ENCODE results near the gene ELMO2.

DNA sequence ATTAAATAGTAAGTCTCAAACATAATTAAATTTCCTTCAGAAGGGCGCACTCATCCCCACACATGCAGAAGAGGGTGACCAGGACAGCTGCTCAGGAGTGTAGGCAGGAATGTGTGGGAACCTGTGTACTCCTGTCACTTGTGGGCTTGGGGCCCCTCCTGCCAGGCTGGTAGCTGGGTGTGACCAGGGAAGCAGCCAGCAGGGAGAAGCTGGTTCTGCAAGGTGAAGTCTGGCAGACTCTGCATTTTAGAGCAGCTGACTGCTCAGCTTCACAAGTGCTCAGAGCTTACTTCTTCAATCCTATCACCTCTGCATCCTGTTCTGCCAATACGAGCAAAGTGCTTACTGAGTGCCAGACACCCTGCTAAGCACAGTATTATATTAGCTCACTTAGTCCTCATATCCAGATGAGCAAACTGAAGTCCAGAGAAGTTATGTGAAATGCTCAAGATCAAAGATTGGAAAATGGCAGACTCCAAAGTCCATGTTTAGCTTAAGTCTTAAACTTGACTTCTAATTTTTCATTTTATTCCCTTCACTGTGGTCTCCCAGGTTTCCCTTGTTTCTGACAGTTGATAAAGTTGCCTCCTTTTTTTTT, 27.9 kb downstream of the ELMO2 start:
- TF ChIP-seq CREB5 (CRISPR knock-in tag; IDR thresholded peaks at IDR 0.05; ENCODE audit: low read depth) (no peak), BACH2 (CRISPR knock-in tag; IDR thresholded peaks at IDR 0.05; ENCODE audit: borderline replicate concordance) (no peak), OSR1 (CRISPR knock-in tag; IDR thresholded peaks at IDR 0.05) (no peak), ZFP3 (CRISPR knock-in tag; IDR thresholded peaks at IDR 0.05) (no peak), SNAI2 (CRISPR knock-in tag; IDR thresholded peaks at IDR 0.05) (no peak), ESRRG (CRISPR knock-in tag; IDR thresholded peaks at IDR 0.05) (no peak), ZFP30 (CRISPR knock-in tag; IDR thresholded peaks at IDR 0.05) (no peak)
- TF ChIP-seq, protein P1, sequence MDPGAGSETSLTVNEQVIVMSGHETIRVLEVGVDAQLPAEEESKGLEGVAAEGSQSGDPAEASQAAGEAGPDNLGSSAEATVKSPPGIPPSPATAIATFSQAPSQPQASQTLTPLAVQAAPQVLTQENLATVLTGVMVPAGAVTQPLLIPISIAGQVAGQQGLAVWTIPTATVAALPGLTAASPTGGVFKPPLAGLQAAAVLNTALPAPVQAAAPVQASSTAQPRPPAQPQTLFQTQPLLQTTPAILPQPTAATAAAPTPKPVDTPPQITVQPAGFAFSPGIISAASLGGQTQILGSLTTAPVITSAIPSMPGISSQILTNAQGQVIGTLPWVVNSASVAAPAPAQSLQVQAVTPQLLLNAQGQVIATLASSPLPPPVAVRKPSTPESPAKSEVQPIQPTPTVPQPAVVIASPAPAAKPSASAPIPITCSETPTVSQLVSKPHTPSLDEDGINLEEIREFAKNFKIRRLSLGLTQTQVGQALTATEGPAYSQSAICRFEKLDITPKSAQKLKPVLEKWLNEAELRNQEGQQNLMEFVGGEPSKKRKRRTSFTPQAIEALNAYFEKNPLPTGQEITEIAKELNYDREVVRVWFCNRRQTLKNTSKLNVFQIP (CRISPR knock-in tag; IDR thresholded peaks at IDR 0.05; ENCODE audit: borderline replicate concordance, low read depth): no peak
- TF ChIP-seq, protein P2, sequence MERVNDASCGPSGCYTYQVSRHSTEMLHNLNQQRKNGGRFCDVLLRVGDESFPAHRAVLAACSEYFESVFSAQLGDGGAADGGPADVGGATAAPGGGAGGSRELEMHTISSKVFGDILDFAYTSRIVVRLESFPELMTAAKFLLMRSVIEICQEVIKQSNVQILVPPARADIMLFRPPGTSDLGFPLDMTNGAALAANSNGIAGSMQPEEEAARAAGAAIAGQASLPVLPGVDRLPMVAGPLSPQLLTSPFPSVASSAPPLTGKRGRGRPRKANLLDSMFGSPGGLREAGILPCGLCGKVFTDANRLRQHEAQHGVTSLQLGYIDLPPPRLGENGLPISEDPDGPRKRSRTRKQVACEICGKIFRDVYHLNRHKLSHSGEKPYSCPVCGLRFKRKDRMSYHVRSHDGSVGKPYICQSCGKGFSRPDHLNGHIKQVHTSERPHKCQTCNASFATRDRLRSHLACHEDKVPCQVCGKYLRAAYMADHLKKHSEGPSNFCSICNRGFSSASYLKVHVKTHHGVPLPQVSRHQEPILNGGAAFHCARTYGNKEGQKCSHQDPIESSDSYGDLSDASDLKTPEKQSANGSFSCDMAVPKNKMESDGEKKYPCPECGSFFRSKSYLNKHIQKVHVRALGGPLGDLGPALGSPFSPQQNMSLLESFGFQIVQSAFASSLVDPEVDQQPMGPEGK (CRISPR knock-in tag; IDR thresholded peaks at IDR 0.05; ENCODE audit: borderline replicate concordance): no peak
- TF ChIP-seq, protein P3, sequence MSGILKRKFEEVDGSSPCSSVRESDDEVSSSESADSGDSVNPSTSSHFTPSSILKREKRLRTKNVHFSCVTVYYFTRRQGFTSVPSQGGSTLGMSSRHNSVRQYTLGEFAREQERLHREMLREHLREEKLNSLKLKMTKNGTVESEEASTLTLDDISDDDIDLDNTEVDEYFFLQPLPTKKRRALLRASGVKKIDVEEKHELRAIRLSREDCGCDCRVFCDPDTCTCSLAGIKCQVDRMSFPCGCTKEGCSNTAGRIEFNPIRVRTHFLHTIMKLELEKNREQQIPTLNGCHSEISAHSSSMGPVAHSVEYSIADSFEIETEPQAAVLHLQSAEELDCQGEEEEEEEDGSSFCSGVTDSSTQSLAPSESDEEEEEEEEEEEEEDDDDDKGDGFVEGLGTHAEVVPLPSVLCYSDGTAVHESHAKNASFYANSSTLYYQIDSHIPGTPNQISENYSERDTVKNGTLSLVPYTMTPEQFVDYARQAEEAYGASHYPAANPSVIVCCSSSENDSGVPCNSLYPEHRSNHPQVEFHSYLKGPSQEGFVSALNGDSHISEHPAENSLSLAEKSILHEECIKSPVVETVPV (CRISPR knock-in tag; IDR thresholded peaks at IDR 0.05): no peak

Data from SK-N-SH treated with all-trans-retinoic acid at 6 μM for 48 hours (cell line).